Measurements from ENCODE around the gene CIAPIN1.
A peak's percentile ranks its signal among the peaks of the same experiment; 100 is the strongest.

CIAPIN1 gene

DNA sequence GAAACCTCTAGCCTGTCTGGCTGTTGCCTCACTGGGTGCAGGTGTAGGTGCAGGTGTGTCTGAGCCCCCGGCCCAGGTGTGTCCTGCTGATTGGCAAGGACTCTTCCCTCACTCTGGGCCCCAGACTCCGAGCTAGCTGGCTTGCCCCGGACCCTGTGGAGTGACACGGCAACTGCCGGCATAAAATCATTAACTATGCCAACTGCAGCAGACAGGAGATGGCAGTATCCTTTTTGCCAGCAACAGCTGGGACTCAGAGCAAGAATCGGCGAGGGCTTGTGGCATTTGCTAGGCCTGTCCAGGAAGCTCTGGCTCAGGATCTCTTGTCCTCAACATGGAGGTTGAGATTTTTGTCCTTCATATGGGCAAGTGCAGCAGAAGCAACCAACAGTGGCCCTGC is 20.8 kb downstream of the CIAPIN1 start:
- DNase-seq (ENCODE audit: low spot score): no peak
- no peak for TF ChIP-seq CTCF (IDR thresholded peaks at IDR 0.05; ENCODE audit: extremely low read depth, insufficient read depth, missing control alignments)
- in situ Hi-C loops (cut with MboI; ENCODE audit: low pct_unique_long_range_greater_than_20kb, low sequenced_read_pairs, unreplicated experiment): no loop called here

GRCh38 chr16:57424583-57424982 is 22.6 kb downstream of the CIAPIN1 start:
- TF ChIP-seq CTCF (IDR thresholded peaks at IDR 0.05; ENCODE audit: extremely low read depth, insufficient read depth, missing control alignments): no peak
- in situ Hi-C loops (cut with MboI; ENCODE audit: low pct_unique_long_range_greater_than_20kb, low sequenced_read_pairs, unreplicated experiment): loop anchor here (25.0 kb wide), 1 partner anchor 337 kb away; the partner anchor contains the start of gene CPNE2
- no peak for DNase-seq (ENCODE audit: low spot score)

DNA sequence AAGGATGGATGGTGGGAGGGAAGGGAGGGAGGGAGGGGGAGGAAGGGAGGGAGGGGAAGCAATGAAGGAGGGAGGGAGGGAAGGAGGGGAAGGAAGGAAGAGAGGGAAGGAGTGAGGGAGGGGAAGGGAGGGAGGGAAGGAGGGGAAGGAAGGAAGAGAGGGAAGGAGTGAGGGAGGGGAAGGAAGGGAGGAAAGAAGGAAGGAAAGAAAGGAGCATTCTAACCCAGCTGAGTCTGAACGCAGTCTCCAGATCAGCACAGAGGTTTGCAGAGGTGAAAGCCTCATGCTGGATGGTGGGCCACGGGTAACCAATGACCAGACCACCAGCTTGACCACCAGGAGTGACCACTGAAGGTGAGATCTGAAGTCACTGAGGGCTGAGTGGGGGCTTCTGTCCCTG is 24.0 kb downstream of the CIAPIN1 start:
- TF ChIP-seq CTCF (IDR thresholded peaks at IDR 0.05; ENCODE audit: extremely low read depth, insufficient read depth, missing control alignments): no peak
- no peak for DNase-seq (ENCODE audit: low spot score)
- in situ Hi-C loops (cut with MboI; ENCODE audit: low pct_unique_long_range_greater_than_20kb, low sequenced_read_pairs, unreplicated experiment): loop anchor here (25.0 kb wide), 1 partner anchor 336 kb away; the partner anchor contains the start of gene CPNE2

DNA sequence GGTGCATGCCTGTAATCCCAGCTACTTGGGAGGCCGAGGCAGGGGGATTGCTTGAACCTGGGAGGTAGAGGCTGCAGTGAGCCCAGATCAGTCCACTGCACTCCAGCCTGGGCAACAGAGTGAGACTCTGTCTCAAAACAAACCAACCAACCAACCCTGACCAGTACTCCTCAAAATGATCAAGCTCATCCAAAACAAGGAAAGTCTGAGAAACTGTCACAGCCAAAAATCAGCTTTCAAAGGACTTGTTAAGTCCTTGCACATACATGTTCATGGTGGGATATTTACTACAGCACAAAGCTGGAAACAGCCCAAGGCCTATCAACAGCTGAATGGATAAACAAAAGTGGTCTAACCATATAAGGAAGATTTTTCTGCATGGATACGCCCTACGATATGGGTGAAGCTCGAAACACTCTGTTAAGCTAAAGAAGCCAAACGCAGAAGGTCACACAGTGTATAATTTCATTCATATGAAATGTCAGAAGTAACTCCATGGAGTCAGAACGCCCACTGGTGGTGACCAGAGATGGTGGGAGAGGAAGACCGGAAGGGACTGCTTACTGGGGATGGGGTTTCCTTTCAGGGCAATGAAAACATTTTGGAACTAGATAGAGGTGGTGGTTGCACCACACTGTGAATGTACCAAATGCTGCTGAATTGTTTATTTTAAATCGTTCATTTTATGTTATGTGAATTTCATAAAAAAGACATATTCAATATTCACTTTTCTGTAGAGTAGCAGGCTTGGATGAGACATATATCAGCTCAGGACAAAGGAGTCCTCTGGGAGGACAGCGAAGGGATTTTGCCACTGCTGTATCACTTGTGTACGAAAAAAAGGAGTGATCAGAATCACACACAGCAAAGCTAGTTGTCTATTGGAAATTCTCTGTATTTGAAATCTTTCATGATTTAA is 24.9 kb downstream of the CIAPIN1 start:
- in situ Hi-C loops (cut with MboI; ENCODE audit: low pct_unique_long_range_greater_than_20kb, low sequenced_read_pairs, unreplicated experiment): loop anchor here (25.0 kb wide), 1 partner anchor 335 kb away; the partner anchor contains the start of gene CPNE2
- peak; percentile 37 for TF ChIP-seq CTCF (IDR thresholded peaks at IDR 0.05; ENCODE audit: extremely low read depth, insufficient read depth, missing control alignments)
- no peak for DNase-seq (ENCODE audit: low spot score)

DNA sequence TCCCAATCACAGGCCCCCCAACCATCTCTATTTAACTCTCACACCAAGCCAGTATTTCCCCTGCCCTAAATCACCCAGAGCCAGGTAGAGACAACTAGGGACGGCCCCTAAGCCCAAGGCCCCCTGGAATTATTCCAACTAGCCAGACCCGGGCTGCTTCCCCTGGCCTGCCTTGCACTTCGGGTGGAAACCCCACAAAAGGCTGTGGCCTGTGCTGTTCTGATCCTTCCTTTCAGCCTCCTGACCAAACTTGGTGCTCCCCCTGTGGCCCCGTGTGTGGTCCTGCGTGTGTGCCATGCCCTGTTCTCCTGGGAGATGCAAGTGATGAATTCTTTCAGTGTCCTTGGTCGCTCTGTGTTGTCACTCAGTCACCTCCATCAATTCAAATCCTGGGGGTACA is 27.7 kb downstream of the CIAPIN1 start:
- no peak for DNase-seq (ENCODE audit: low spot score)
- no peak for TF ChIP-seq CTCF (IDR thresholded peaks at IDR 0.05; ENCODE audit: extremely low read depth, insufficient read depth, missing control alignments)
- in situ Hi-C loops (cut with MboI; ENCODE audit: low pct_unique_long_range_greater_than_20kb, low sequenced_read_pairs, unreplicated experiment): loop anchor here (5.0 to 25.0 kb wide), 2 partner anchors 117 to 332 kb away; partner anchors contain the start of gene CPNE2

DNA sequence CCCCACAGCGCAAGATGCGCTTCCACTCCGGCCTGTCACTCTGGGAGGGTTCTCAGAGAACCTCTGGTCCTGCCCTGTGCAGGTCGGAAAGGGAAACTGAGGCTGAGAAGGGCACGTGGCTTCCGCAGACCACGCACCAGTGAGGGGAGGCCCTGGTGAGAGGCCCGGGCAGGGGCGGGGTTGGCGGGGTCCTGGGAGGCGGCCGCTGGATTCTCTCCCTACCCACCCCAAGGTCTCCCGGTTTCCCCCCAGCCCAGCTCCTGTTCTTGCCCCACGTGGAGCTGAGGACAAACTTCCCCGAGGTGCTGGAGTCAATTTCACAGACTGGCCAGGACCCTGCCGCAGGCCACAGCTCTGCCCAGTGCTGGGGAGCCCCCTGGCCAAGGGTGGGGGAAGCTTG is 31.1 kb downstream of the CIAPIN1 start:
- TF ChIP-seq CTCF (IDR thresholded peaks at IDR 0.05; ENCODE audit: extremely low read depth, insufficient read depth, missing control alignments): no peak
- DNase-seq (ENCODE audit: low spot score): no peak
- in situ Hi-C loops (cut with MboI; ENCODE audit: low pct_unique_long_range_greater_than_20kb, low sequenced_read_pairs, unreplicated experiment): loop anchor here (5.0 to 25.0 kb wide), 2 partner anchors 114 to 329 kb away; partner anchors contain the start of gene CPNE2

Data from GM13977 (cell line).